ENCODE data around the gene MAP3K6.
A peak's percentile ranks its signal among the peaks of the same experiment; 100 is the strongest.

Gene MAP3K6

DNA sequence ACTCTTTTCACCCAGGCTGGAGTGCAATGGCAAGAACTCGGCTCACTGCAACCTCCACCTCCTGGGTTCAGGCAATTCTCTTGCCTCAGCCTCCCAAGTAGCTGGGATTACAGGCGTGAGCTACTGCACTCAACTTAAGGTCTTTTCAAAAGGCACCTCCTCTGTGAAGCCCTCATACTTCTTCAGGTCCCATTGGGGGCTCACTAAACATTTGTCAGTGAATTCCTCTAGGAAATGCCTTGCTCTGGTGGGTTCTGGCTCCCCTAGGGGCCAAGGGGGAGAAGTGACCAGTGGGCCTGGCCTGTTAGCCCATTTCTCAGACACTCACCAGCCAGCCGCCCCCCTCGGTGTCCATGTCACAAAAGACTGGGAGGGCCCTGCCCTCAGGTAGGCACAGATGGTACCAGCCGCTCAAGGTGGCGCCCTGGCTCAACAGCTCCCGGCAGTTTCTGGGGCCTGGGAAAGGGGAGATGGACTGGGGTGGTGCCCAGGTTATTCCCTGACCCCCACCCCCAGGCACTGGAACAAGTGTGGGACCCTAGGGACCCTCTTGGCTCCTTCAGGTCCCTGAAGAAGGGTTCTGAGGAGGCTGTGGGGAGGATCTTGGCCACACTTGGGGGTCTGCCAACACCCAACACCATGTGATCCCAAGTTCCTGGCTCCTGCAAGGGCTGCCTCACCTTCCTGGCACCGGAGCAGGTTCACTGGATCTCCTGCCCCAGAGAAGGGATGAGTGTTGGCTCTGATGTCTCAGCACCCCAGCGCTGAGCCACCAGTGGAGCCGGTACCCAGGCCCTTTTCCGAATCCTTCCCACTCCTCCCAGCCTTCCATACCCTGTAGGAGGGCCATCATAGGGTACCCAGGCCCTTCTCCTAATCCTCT, 6.3 kb upstream of the MAP3K6 start:
- no peak for DNase-seq (ENCODE audit: low read depth in 2 of 2)

DNA sequence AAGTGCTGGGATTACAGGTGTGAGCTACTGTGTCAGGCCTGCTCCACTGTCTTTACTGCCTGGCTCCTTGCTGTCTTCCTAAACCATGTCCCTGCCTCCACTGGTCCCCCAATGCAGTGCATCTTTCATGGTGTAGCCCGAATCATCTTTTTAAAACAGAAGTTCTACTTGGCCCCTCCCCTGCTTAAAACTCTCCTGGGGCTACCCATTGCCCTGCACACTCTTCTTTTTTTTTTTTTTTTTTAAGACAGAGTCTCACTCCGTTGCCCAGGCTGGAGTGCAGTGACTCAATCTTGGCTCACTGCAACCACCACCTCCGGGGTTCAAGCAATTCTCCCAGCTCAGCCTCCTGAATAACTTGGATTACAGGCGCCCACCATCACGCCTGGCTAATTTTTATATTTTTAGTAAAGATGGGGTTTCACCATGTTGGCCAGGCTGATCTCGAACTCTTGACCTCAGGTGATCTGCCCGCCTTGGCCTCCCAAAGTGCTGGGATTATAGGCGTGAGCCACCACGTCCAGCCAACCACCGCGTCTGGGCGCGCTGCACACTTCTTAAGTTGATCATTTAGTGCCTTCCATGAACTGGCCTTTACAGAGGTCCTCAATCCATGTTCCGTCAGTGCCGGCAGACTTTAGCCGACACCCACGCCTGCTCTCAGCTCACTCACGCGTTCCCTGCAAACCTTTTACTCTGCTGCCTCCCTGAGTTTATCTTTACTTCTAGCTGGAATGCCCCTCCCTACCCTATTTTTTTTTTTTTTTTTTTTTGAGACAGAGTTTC, 5.5 kb upstream of the MAP3K6 start:
- DNase-seq (ENCODE audit: low read depth in 2 of 2): no peak

DNA sequence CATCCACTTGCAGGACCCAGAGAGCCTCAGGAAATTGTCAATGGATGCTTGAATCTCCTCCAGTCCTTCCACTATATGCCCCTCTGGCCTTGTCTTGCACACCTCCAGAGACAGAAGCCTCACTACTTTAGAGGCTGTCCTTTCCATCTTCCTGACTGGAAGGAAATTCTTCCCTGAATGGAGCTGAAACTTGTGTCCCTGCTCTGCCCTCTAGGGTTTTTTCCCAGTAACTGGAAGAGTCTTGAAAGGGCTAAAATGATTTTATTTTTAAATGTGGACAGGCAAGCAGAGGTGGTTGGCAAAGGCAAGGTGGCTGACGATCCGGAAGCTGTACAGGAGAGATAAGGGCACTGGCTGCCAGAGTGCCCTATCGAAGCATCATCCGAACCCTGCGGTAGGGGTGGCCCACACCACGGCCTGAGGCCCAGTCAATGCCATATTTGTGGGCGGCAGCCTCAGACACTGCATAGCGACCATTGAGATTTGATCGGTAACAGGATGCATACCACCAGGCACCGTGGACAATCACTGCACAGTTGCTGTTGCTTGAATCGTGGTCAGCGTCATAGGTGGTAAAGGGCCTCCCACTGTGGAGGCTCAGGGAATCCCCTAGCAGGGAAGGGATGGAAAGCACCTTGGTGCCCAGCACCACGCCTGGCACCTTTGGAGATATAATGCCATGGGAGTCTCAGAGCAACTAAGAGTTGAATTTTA, 2.3 kb upstream of the MAP3K6 start:
- no peak for DNase-seq (ENCODE audit: low read depth in 2 of 2)

GRCh38 chr1:27367160-27367650, 444 bp upstream of the MAP3K6 start:
- DNase-seq (ENCODE audit: low read depth in 2 of 2): no peak

GRCh38 chr1:27366113-27366410, 699 bp downstream of the MAP3K6 start:
- DNase-seq (ENCODE audit: low read depth in 2 of 2): peak; percentile 77 to 81

DNA sequence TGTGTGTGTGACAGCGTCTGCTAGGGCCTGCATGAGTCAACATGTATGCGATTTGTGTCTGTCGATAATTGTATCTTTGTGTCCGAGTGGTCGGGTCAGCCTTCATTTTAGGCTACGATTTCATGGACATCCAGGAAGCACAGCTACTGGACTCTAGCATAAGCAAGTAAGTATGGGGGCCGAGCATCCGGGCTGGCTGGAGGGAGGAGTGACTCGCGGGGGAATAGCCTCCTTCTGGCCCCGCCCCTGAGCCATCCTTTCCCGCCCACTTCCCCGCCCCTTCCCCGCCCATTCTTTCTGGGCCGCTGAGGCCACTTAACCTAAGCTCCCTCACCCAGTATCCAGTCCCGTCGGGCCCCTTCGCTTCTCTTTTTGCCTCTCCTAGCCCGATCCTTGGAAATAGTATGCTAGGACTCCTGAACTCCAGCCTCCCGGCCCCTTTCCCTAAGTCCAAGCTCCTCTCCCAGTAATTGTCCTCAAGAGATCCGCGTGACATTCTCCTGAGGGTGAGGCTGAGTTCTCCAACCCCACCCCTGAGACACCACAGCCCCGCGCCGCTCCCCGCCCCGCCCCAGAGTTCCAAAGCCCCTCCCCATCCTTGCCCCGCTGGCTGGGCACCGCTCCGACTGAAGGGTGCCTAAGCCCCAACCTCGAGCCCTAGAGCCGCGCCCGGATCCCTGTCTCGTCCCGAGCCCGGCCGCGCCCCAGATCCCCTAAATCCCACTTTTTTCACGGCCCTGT, 1.2 kb downstream of the MAP3K6 start:
- peak; percentile 64 to 77 for DNase-seq (ENCODE audit: low read depth in 2 of 2)

DNA sequence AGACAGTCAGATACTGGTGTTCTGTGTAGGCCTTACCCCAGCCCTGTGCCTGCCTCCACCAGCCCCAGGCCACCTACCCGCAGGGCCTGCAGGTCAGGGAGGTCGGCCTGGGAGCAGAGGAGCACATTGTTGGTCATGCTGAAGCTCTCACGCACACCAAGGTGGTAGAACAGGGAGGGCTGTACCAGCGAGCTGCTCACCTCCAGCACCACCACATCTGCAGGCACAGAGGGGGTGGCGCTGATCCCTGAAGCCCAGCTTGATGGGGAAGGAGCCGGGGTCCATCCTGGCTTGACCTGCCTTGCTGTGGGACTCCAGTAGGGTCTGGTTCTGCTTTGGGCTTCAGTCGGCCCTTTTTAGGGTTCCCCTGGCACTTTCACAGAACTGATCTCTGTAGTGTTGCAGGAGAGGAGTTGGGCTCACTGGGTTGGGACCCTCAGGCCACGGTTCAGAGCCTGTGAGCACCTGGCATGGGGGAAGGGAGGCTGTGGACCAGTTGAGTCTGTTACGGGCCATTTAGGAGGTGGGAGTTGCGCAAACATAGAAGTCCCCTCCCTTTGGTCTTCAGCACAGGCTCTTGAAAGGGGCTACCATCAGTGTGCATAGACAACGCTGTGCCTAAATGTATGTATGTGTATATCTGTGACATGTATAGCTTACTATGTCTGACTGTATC, 1.9 kb downstream of the MAP3K6 start:
- no peak for DNase-seq (ENCODE audit: low read depth in 2 of 2)

- no peak for DNase-seq (ENCODE audit: low read depth in 2 of 2)
Observed at GRCh38 chr1:27363766-27364695, 2.7 kb downstream of the MAP3K6 start.

DNA sequence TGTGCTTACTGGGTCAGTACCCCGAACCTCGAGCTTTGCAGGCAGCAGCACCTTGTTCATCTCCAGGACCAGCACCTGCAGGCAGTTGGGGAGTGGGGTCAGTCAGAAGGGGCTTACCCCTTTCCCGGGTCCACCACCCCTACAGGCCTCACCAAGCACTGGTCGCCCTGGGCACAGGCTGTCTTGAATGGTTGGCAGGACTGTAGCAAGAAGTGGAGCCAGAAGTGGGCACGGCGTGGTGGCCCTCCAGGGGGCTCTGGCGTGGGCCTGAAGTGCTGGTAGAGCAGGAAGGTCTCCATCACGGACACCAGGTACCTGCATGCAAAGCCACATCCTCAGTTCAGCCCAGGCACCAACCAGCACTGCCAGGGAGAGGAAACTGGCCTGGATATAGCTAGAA, 5.2 kb downstream of the MAP3K6 start:
- no peak for DNase-seq (ENCODE audit: low read depth in 2 of 2)

DNA sequence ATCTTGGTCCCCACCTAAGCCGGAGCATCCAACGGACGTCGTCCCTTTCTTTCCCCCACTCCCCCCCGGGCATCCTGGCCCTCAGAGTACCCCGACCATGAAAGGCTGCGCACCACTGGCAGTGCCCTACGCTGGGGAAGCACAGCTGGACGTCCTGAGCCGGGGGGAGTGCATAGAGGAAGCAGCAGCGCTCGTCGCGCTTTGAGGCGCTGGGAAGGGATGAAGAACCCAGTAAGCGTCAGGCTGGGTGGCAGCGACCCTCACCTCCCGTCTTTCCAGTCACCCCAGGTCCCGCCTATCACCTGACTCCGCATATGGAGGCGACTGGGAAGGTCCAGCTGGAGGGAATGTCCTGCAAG, 5.7 kb downstream of the MAP3K6 start:
- no peak for DNase-seq (ENCODE audit: low read depth in 2 of 2)

DNA sequence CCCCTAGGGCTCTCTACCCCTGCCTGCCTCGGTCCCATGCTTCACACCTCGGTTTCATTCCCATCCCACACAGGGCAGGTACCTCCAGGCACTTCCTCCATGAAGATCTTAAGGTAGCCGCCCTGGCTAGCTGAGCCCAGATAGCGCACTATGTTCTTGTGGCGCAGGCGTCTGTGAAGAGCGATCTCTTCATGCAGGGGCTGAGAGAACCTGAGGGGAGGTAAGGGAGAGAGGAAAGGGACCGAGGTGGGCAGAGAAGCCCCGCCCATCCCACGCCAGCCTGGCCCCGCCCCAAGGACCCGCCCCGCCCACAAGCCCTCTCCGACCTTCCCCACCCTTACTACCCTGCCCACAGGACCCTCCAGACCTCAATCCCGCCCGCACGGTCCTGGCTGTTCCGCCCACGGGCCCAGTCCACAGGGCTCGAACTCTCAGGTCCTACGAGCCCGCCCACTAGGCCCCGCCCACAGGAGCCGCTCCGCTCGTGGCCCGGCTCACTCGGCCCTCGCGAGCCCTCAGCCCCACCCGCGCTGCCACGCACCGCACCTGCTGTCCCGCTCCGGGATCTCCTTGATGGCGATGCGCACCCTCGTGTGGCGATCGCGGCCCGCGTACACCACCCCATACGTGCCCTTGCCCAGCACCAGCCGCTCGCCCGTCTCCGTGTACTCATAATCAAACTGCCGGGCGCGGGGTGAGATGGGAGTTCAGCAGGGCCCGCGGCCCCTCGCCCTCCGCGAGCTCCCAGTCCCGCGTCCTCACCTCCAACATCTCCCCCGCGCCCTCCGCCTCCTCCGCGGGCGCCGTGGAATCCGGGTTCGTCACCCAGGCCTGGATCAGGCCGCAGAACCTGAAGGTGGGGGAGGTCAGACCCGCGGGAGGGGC, 6.4 kb downstream of the MAP3K6 start:
- DNase-seq (ENCODE audit: low read depth in 2 of 2): no peak

DNA sequence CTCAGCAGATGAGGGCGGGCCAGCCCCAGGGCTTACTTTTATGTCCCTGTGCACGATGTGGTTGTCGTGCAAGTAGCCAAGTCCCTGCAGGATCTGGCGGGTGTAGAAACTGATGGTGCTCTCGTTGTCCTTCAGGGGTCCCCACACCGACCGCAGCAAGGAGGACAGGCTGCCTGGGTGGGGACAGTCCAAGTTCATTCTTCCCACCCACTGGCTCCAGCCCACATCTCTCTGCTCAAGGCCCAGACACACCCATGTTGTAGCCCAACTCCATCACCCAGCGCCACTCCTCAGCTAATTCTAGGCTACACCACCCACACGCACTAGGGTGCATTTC, 7.0 kb downstream of the MAP3K6 start:
- DNase-seq (ENCODE audit: low read depth in 2 of 2): no peak

DNA sequence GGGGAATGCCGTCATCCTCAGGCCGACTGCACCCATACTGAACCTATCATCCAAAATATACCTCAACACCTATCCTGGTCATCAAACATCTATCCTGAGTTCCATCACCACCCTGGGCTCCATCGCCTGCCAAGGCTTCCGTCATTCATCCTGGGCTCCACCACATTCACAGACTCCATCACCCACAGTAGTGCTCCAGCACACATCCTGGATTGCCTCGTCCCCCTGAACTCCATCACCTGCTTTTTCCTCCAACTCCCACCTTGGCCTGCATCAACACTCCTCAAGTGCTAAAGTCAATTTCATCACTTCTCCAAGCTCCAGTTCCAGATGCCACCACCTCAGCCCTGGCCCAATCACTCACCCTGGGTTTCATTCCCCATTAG, 7.8 kb downstream of the MAP3K6 start:
- no peak for DNase-seq (ENCODE audit: low read depth in 2 of 2)

DNA sequence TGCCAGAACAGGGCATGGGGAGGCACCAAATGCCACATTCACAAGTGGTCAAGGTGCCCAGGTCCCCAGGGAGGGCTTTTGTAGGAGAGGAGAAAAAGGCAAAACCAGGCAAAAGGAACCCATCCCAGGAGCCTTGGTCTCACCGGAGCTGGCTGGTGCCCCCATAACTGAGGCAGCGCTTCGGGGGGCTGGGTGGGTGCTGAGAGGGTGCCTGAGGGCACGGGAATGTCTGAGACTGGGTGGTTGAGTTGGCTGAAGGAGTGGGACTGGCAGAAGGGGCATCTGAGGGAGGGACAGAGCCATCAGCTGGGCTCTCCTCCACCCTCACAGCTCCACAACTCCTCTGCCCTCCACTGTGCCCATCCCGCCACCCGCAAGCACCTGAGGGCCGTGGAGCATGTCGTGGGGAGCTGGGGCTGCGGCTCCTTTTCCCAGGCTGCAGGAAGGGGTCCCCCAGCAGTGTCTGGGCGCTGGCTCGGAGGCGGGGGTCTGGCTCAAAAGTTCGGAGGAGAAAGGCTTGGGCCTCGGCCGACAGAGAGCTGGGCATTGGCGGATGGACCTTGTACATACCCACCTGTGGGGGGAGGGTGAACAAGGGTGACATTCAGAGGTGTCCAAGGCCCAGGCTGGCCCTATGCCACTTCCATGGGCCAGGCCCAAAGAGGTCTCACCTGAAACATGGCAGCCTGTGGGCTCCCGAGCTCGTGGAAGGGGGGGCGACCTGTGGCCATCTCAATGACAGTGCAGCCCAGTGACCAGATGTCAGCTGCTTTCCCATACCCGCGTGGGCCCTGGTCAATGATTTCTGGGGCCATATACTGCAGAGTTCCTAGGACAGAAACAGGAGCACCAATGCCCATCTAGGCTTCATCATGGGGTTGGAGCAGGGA, 8.5 kb downstream of the MAP3K6 start:
- DNase-seq (ENCODE audit: low read depth in 2 of 2): no peak

DNA sequence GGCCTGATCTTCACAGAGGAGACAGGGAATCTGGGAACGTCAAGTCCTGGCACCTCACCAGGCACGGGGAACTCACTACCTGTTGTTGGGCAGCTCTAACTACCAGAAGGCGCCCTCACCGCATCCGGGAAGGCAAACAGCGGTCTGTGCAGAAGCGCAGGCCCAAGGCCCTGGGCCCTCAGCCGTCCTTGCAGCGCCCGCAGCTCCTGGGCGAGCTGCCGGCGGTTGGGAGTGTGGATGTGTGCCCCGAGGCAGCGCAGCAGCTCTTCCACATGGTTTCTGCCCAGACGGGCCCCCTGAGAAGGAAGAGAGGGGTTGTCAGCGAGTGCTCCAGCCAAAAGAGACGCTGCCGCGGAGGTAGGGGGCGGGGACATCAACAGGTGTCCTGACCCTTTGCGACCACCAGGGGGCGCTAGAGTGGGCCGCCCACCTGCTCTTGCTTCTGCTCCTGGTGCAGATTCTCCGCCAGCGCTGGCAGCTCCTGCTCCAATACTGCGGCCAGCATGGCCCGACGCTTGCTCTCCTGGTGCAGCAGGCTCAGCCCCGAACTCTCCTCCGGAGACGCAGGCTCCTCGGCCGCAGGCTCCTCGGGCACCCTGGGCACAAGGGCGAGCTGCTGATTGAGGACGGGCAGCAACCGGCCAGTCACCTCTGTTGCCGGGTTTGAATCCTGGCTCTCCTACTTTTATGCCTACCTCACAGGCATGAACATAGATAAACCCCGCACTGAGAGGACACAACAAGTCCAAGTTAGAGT, 9.3 kb downstream of the MAP3K6 start:
- DNase-seq (ENCODE audit: low read depth in 2 of 2): peak; percentile 70 to 72

GRCh38 chr1:27356619-27357280, 10.0 kb downstream of the MAP3K6 start:
- DNase-seq (ENCODE audit: low read depth in 2 of 2): no peak

- DNase-seq (ENCODE audit: low read depth in 2 of 2): no peak
Observed at GRCh38 chr1:27356277-27356618, 10.5 kb downstream of the MAP3K6 start.
